Endometrial microvascular endothelial cells (primary cell): ENCODE data around the gene MBD4. TPM values are rescaled to one million over a fixed set of nuclear protein-coding genes. Genes with fewer than 3 reads are reported as not detected.
"Not testable (repeated sequence)": the region's sequence is repeated elsewhere in the genome, so short reads cannot be mapped to it uniquely, and the experiment has no call there.

Source experiments
- in situ Hi-C: cut with HindIII; loops from 2 replicates; pipeline ENCODE4 v1.10.0; 2017; ENCODE audit warnings: low sequenced_read_pairs, low pct_unique_long_range_greater_than_20kb; ENCODE audit errors: inconsistent ontology term
- total RNA-seq: library from RNA; depleted of rRNA; stranded (reverse); fragments of >200 nt; gene quantifications from one replicate; pipeline ENCODE4 v1.2.3, GENCODE V29; 2015; ENCODE audit errors: inconsistent ontology term

The MBD4 gene
- total RNA-seq, 1 donor from 2014 or later = 28.1 TPM

DNA sequence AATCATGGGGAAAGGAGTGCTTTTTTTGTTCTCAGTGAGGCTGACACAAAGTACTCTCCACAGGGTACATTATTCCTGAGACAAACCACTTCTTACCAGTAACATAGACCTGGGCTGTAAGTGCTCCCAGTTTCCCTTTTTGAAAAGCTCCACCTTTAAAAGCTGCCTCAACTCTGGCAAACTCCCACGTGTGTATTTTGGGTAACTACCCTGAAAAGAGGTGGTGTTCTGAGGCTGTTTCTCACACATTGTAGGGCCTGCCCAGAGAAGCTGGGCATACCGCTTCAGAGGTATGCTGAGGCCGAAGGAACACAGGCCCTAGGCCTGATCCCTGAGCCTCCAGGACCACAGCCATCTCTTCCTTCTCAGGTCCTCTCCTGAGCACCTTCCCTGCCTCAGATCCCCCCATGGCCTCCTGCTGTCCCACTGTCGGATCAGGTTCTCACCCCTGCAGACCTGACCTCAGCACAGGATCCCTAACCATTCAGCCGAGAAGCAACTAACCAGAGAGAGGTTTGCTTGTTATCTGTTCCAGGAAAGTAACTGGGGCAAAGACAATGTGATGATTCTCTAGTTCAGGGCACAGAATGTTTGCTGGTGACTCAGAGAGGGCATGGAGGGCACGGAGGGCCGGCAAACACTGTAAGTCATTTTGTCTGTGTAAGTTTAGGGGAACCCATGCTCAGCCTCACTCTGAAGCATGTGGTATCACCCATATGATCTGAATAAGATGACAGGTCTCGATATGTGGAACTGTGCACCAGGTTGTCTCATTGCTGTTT is 47.5 kb downstream of the MBD4 start:
- in situ Hi-C loops = not testable (repeated sequence)

DNA sequence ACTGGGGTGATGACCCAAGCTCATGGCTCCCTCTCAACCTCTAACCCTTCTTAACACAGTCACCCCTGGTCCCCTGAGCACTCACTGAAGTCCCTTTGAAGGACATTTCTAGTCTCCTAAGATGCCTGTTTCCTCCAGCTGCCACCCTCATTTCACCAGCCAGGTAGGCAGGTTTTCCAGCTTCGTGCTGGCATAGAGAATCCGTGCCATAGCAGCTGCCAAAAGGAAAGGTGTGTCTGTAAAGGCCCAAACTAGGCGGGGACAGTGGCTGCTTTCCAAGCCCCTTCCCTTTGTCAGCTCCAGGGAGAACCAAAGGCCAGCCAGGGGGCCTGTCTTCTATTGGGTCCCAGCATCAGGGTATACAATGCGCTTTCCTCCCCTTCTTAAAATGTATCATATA is 48.2 kb downstream of the MBD4 start:
- in situ Hi-C loops = not testable (repeated sequence)

DNA sequence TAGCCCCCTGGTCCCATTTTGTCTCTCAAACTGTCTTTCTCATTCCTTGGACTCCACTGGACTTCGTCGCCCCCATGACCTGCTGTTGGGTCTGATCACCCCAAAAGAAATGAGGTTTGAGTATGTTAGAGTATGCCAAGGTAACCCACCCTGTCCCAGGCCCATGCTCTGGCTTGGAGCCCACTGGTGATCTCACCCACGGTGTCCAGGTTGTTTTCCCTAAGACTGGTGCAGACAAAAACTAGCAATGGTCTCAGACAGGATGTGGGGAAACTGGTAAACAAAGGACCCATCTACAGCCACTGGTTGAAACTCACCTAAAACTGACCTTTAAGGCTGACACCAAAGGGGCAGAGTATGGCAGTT is 50.2 kb downstream of the MBD4 start:
- in situ Hi-C loops = no loop called here

DNA sequence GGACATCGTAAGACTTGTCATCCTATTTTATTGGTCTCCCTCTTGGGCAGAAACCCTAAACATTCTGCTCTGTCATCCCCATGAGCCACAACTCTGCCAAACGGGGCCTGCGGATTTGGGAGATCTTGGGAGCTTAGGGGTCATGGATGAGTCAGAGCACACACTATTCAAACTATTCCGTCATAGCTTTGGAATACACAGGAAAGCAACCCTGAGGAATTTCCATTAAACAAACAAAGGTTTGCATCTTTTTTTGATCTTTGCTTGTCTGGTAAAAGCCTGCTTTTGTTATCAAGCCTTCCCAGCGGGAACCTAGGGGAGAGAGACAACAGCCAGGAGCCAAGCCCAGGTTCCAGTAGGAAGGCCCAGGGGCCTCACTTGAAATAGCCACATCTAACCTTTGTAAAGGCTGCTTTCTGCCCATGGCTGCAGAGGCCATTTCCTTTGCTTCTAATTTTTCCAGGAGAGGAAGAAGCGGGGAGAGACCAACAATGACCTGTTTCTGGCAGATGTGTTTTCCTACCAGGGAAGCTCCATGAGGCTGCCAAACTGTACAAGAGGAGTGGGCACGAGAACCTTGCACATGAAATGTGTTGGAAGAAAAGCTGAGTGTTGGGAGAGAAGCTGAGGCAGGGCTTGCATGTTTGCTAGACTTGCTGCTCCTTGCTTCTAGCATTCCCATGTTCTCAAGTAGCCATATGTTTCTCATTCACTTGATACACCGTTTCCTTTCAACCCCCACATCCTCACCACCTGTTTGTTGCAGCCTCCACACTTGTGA is 50.8 kb downstream of the MBD4 start:
- in situ Hi-C loops = not testable (repeated sequence)

DNA sequence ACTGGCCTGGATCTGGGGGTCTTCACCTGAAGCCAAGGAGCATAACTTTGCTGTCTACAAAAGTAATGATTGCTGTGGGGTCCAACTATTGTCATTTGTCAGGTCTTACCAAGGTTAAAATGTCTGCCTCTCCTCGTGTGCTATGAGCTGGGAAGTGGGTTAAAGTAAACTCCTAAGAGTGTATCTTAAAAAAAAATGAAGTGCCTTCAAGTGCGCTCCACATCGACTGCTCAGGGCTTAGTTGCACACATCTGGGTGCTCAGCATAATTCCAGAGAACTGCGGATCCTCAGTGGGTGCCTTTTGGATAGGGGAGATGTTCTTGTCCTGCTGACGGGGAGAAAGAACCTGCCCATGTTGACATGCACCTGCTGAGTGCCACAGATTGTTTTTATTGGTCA is 52.3 kb downstream of the MBD4 start:
- in situ Hi-C loops = no loop called here

DNA sequence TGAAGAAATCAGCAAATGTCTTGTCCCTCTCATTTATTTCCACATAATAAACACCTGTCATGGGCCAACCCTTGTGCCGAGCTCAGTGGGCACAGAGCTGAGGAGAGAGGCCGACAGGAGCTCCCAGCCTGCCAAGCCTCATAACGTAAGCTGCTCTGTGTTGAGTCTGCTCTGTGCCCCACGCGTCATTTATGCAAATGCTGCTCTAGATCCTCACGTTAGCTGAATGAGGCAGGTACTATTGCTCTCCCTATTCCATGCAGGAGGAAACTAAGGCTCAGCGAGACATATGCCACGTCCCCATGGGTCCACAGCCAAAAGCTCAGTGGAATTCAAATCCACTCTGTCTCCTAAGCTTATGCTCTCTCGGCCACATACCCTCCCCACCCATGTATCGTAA is 52.8 kb downstream of the MBD4 start:
- in situ Hi-C loops = no loop called here

DNA sequence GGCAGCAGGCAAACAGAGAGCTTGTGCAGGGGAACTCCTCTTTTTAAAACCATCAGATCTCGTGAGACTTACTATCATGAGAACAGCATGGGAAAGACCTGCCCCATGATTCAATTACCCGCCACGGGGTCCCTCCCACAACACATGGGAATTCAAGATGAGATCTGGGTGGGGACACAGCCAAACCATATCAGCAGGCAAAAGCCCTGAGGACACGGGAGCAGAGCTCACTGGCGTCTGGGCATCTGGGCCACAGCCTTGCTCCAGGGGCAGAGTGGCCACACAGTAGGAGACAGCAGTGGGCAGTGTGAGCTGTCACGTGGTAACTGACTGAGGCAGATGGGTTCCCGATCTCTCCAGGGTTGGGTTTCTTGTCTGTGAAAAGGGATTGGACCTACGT is 54.2 kb downstream of the MBD4 start:
- in situ Hi-C loops = not testable (repeated sequence)

DNA sequence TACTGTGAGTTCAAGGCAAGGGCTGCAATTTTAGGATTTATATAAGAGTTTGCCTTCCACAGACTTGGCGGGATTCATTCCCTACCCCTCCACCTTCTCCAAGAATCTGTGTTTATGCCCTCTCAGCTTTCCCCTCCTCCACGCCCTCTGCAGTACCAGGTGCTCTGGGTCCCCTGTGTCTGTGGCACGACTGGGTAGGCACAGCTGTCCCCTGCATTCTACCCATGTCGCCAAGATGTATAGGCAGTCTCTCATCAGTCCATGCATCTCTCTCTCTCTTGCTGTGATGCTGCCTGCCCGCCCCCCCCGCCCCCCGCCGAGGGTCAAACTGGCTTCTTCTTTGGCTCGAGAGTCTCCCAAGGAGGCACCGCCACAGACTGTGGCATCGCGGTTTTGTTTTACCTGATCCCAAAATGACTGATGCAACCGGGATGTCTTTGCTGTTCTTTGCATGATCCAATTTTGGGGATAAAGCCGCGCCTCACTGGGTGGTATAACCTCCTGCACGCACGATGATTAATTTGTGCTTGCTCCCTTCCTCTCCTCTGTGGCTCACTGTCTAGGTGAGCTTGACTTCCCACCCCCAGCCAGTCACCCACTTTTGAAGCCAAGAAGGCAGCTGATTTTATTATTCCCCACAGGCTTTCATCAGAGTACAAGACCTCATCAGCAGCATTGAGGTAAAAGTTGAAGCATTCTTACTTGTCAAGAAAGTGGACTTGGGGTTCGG is 55.0 kb downstream of the MBD4 start:
- in situ Hi-C loops = no loop called here

DNA sequence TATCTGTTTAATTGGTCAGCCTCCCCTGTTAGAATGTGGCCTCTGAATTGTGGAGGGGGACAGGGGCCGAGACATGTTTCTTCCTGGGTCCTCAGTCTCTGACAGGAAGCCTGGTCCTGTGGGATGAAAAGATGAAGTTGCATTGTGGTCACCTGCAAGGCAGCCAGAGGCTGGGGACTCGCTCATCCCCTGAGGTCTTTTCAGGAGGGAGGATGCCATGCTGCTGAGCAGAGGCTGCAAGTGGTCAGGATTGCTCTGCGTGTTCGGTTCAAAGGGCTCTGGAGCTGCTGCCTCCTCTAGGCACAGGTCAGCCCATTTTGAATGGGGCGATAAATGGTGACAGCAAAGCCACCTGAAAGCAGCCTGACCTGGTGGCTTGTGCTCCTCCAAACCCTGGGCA is 55.6 kb downstream of the MBD4 start:
- in situ Hi-C loops = not testable (repeated sequence)

DNA sequence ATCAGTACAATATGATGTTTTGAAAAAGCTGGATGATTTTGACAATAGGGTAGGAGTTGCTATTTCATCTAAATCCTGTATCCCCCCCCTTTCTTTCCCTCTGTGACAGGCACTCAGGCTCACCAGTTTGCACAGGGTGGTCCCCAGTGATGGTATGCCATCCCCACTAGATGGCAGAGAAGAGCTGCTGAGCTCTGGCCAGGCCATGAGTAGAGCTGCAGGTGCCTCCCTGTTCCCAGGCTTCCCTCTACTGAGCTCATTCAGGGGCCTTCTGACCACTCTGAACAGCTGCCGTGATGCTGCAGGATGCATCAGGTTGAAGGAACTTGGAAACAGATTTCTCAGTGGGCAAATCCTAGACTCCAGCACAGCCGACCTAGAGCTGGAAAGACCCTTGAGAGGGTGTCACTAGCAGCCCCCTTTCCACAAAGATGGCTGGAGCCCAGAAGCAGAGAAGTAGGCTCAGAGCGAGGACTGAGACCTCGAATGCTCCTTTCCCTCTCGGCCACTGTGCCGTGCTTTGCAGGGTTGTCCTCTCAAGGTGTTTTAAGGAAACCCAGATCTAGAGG is 56.4 kb downstream of the MBD4 start:
- in situ Hi-C loops = no loop called here

DNA sequence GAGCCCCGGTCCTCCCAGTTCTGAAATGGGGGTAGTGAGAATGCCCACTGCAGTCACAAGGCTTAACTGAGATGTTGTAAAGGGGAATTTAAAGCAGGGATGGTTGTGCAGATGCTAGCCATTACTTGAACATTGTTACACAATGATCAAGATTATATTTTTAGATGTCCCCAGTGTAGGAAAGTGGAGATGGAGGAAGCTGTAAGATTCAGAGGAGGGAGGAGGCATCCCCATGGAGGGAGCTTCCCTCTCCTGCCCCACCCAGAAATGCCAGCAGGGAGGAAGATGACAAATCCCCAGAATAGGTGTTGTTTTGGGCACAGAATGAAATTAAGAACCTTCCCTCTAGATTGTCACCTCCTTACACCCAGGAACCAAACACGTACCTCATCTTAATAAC is 57.4 kb downstream of the MBD4 start:
- in situ Hi-C loops = no loop called here

Other genes starting within 250 kb of the MBD4 start
- gene COPG1, start 190.3 kb downstream of the MBD4 start, total RNA-seq = 156 TPM
- gene HMCES, start 161.1 kb downstream of the MBD4 start, total RNA-seq = 25.3 TPM
- not detected for gene EFCAB12, start 11.3 kb downstream of the MBD4 start, total RNA-seq
- 20.3 TPM for gene IFT122, start 276 bp upstream of the MBD4 start, total RNA-seq
- not detected for gene RHO, start 88.7 kb upstream of the MBD4 start, total RNA-seq
- not detected for gene H1-8, start 103.2 kb upstream of the MBD4 start, total RNA-seq
- 182 TPM for gene PLXND1, start 166.7 kb upstream of the MBD4 start, total RNA-seq